Coronary artery (tissue), 2 donors: ENCODE measurements around the gene ANKFY1.
"Not testable (repeated sequence)": the region's sequence is repeated elsewhere in the genome, so short reads cannot be mapped to it uniquely, and the experiment has no call there.

Experiments used
- DNase-seq: peaks from one replicate; pipeline ENCODE4 v3.0.0-alpha.2; 2017; ENCODE audit warnings: low spot score
- H3K27ac ChIP-seq, 2 donors: fragments of 200-600 bp; sonication (generic); one replicate each; pipeline ENCODE4 v1.5.1; 2016 to 2019
- H3K4me3 ChIP-seq: fragments of 200-600 bp; sonication (generic); 2 replicates; pipeline ENCODE4 v1.5.1; 2016; ENCODE audit warnings: mild to moderate bottlenecking, moderate library complexity
- CTCF ChIP-seq: fragments of 200-600 bp; sonication (generic); IDR thresholded peaks from one replicate; pipeline ENCODE4 v1.5.1; 2019; ENCODE audit warnings: antibody characterized with exemption

The ANKFY1 gene

DNA sequence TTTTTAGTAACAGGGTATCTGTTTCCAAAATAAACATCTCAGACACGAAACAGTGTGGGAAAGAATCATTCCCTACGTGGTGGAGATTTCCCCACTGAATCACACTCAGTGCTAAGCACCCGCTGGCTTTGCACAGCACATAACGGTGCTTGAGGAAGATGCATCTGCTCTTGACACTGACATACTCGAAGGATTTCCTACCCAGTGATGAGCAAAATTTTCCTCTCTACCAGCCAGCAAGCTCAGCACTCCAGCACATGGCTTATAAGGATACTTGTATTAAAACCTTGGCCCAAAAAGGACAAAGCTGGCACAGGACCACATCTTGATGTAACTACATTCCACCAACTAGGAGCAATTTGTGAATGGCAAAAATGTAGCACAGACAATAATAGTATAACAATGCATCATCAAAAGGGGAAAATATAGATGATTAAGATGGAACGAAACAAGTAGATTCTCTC lies 59.0 kb downstream of the ANKFY1 start:
- H3K27ac ChIP-seq, result peak overlapping the region; percentile 65 to 90
- DNase-seq, result peak; percentile 82
- peak overlapping the region; percentile 10 for H3K4me3 ChIP-seq
- TF ChIP-seq CTCF, result no peak

- no peak for TF ChIP-seq CTCF
- Histone ChIP-seq H3K4me3 (peak overlapping the region; percentile 10), H3K27ac (peak overlapping the region; percentile 65 to 90)
- DNase-seq, result no peak
These were observed 59.6 kb downstream of the ANKFY1 start for GRCh38 chr17:4204190-4204589.

GRCh38 chr17:4201226-4201625 lies 62.6 kb downstream of the ANKFY1 start:
- Histone ChIP-seq H3K4me3 (no peak overlapping the region), H3K27ac (no peak overlapping the region)
- DNase-seq, result no peak
- no peak for TF ChIP-seq CTCF

DNA sequence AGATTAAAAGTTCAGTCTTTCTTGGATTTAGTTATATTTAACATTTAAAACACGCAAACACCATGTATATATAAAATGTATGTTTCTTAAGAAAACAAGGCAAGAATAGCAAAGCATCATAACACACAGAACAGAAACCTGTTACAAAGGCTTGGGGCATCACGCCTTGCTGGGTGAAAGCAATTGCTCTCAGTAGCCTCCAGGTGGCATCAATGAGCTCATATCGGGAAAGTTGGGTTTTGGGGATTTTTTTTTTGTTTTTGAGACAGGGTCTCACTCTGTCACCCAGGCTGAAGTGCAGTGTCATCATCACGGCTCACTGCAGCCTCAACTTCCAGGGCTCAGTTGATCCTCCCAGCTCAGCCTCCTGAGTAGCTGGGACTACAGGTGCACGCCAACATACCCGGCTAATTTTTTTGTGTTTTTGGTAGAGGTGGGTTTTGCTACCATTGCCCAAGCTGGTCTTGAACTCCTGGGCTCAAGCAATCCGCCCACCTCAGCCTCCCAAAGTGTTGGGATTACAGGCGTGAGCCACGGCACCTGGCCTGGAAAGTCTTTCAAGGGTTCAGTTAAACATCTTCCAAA lies 63.9 kb downstream of the ANKFY1 start:
- no peak overlapping the region for H3K4me3 ChIP-seq
- no peak for DNase-seq
- TF ChIP-seq CTCF, result peak; percentile 47
- H3K27ac ChIP-seq, result no peak overlapping the region

- no peak overlapping the region for H3K27ac ChIP-seq
- H3K4me3 ChIP-seq, result no peak overlapping the region
- no peak for TF ChIP-seq CTCF
- no peak for DNase-seq
These were observed 64.8 kb downstream of the ANKFY1 start for GRCh38 chr17:4198995-4199394.

GRCh38 chr17:4195306-4195705 lies 68.5 kb downstream of the ANKFY1 start:
- no peak for DNase-seq
- Histone ChIP-seq H3K27ac (peak overlapping the region; percentile 14 to 22), H3K4me3 (no peak overlapping the region)
- no peak for TF ChIP-seq CTCF

DNA sequence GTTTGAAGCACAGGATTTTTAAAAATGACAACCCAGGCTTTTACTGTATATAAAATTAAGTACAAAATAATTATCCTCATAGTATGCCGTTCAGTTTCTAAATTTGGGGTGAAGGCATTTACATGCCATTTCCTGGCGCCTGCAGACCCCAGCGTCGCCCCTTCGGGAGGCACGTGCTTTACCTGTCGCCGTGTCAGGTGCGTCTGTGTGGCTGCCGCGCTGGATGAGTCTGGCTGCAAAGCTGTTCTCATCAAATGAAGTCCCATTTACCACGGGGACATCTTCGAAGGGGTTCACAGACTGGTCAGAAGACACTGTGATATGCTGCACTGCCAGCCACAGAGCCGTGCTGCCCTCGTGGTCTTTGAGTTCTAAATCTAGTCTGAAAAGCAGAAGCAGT lies 69.0 kb downstream of the ANKFY1 start:
- TF ChIP-seq CTCF, result no peak
- no peak overlapping the region for H3K4me3 ChIP-seq
- H3K27ac ChIP-seq, result peak overlapping the region in 1 of 2 donors; percentile 14
- DNase-seq, result no peak

DNA sequence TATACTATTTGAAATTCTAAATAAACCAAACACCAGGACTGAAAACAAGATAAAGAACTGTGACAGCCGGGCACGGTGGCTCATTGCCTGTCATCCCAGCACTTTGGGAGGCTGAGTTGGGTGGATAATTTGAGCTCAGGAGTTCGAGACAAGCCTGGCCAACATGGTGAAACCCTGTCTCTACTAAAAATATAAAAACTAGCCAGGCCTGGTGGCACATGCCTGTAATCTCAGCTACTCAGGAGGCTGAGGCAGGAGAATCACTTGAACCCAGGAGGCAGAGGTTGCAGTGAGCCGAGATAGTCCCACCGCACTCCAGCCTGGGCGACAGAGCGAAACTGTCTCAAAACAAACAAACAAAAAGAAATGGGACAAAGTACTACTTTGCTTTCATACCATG lies 73.0 kb downstream of the ANKFY1 start:
- H3K4me3 ChIP-seq, DNase-seq: not testable (repeated sequence)
- H3K27ac ChIP-seq, result peak overlapping the region; percentile 75 to 87
